HFF-Myc (cell line): Measurements from ENCODE around the gene KCNH1.

Experiments used
- DNase-seq: peaks from one replicate; pipeline ENCODE4 v3.0.0-alpha.2; 2011; ENCODE audit warnings: low read depth; ENCODE audit errors: extremely low read depth
- H3K4me3 ChIP-seq: replicated peaks from 2 replicates; pipeline ENCODE4 v1.5.1; 2011; ENCODE audit warnings: low read depth, mild to moderate bottlenecking, control low read depth, low read length
- CTCF ChIP-seq: IDR thresholded peaks from 2 replicates; pipeline ENCODE4 v1.5.1; 2012; ENCODE audit warnings: mild to moderate bottlenecking, low read depth, low read length, control low read depth; ENCODE audit errors: missing control alignments

Gene KCNH1

GRCh38 chr1:210922666-210923065 lies 211.3 kb downstream of the KCNH1 start:
- H3K4me3 ChIP-seq = no peak overlapping the region
- no peak for DNase-seq
- no peak for TF ChIP-seq CTCF

GRCh38 chr1:210920716-210921694 lies 212.9 kb downstream of the KCNH1 start:
- DNase-seq = no peak
- no peak for TF ChIP-seq CTCF
- H3K4me3 ChIP-seq = no peak overlapping the region

- DNase-seq = no peak
- TF ChIP-seq CTCF = no peak
- H3K4me3 ChIP-seq = no peak overlapping the region
Observed at GRCh38 chr1:210920258-210920657, 213.7 kb downstream of the KCNH1 start.

GRCh38 chr1:210918893-210919292 lies 215.1 kb downstream of the KCNH1 start:
- no peak for TF ChIP-seq CTCF
- H3K4me3 ChIP-seq = no peak overlapping the region
- no peak for DNase-seq

GRCh38 chr1:210917560-210918169 lies 216.3 kb downstream of the KCNH1 start:
- no peak for TF ChIP-seq CTCF
- H3K4me3 ChIP-seq = no peak overlapping the region
- no peak for DNase-seq

- no peak overlapping the region for H3K4me3 ChIP-seq
- no peak for TF ChIP-seq CTCF
- DNase-seq = no peak
Observed at GRCh38 chr1:210916548-210916947, 217.4 kb downstream of the KCNH1 start.
